HG02763 (cell line): ENCODE results near the gene RNF213.

Source experiments
- ATAC-seq: cut with Tn5 transposase; IDR thresholded peaks from one replicate; pipeline ENCODE4 v1.9.1; 2021; ENCODE audit warnings: mild to moderate bottlenecking, moderate library complexity; ENCODE audit not compliant: unreplicated experiment

RNF213 gene

DNA sequence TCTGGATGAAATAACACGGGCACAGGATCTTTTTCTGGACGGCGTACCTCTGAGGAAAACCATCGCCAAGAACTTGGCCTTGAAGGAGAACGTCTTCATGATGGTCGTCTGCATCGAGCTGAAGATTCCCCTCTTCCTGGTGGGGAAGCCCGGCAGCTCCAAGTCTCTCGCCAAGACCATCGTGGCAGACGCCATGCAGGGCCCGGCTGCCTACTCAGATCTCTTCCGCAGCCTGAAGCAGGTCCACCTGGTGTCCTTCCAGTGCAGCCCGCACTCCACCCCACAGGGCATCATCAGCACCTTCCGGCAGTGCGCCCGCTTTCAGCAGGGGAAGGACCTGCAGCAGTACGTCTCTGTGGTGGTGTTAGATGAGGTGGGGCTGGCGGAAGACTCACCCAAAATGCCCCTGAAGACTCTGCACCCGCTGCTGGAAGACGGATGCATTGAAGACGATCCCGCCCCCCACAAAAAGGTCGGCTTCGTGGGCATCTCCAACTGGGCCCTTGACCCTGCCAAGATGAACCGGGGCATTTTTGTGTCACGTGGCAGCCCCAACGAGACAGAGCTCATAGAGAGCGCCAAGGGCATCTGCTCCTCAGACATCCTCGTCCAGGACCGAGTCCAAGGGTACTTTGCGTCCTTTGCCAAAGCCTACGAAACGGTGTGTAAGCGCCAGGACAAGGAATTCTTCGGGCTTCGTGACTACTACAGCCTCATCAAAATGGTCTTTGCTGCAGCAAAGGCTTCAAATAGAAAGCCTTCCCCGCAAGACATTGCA lies 86.0 kb downstream of the RNF213 start:
- no peak for ATAC-seq

DNA sequence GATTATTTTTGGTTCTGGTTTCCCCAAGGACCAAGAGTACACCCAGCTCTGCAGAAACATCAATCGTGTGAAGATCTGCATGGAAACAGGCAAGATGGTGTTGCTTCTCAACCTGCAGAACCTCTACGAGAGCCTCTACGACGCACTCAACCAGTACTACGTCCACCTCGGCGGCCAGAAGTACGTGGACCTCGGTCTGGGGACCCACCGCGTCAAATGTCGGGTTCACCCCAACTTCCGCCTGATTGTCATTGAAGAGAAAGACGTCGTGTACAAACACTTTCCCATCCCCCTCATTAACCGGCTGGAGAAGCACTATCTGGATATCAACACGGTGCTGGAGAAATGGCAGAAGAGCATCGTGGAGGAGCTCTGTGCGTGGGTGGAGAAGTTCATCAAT lies 86.9 kb downstream of the RNF213 start:
- no peak for ATAC-seq

DNA sequence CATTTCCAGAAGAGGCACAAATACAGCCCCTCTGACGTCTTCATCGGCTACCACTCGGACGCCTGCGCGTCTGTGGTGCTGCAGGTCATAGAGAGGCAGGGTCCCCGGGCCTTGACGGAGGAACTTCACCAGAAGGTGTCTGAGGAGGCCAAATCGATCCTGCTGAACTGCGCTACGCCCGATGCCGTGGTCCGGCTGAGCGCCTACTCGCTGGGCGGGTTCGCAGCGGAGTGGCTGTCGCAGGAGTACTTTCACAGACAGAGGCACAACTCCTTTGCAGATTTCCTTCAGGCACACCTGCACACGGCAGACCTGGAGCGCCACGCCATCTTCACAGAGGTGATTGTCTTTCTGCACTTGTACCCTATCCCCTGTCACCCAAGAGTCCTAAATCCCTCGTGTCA lies 87.3 kb downstream of the RNF213 start:
- no peak for ATAC-seq

DNA sequence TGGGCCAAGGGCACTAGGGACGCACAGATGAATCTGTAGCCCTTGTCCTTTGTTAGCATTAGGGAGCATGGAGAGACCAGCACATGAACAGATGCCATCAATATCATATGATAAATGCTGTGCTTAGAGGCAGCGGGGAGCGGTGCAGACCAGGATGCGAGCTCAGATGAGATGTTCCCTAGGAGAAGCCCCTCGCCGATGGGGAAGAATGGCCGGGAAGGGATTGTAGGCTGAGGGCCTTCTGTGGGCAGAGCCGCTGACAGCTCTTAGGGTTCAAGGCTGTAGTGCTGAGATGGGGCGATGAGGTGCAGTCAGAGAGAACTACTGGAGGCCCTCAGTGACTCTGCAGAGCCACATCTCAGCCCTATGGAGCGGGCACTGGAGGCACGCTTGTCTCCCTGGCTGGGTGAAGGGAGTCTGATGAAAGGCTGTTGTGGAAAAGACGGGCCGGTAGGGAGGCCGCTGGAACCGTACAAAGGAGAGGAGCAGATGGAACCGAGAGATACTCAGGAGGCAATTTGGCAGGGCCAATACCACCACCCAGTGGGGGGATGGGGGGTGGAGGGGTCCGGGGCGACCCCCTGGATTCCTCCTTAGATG lies 88.0 kb downstream of the RNF213 start:
- no peak for ATAC-seq

DNA sequence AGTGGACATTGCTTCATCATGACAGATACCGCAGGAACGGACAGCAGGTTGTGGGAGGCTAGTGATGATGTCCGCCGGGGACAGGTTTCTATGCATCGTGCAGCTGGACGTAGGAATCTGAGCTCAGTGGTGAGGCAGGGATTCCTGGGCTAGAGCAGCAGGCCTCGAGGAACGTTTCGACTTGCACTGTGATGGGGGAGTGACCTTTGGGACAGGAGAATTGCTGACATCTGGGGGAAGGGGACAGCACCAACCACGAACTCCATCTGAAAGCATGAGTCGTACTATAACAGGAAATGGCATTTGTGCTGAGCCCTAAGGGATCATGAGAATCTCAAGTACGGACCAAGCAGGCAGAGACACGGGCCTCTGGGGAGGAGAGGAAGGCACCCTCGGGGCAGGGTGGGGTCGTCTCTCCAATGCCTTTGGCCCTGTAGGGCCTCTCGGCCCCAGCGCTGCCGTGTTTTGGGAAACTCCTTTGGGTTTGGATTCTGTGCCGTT lies 88.5 kb downstream of the RNF213 start:
- ATAC-seq = no peak

DNA sequence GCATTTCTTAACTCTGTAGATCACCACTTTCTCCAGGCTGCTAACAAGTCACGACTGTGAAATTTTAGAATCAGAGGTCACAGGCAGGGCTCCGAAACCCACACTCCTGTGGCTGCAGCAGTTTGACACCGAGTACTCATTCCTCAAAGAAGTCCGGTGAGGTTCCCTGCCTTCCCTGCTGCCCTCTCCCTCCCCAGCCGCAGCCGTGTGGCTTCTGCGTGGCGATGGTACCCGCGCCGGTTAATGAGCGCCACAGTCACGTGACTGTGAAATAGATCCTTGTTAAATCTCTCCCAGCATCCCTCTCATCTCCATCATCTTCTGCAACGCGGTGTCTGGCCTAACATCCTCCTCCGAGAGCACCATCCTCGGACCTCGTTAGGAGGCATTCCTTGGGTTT lies 89.1 kb downstream of the RNF213 start:
- ATAC-seq = no peak

DNA sequence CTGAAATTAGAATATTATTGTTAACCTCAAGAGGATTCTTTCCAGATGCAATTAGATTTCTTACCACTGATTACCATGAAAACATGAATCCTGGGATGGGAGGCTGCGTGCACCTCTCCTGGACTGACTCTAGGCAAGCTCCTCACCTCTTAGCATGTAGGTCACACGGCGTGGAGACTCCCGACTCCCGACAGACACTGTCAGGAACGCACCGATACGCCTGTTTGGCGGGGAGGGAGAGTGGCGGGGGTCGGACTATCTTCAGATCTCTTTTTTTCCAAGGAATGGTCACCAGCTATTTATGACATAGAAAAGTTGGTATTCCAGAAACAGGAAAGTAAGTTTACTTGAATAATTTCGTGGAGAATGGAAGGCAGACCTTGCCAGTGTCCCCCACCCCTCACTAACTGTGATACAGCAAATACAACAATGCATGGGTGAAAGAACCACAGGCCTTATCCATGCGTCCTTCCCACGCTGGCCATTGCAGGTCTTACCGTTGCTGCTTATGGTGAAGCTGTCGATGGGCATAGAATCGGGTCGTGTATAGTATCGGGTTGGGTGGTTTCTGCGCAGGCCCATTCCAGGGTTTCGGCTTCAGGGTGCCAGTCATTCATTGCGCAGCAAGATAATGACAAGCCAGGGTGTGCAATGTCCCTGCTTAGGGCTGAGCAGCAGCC lies 91.7 kb downstream of the RNF213 start:
- ATAC-seq = no peak

DNA sequence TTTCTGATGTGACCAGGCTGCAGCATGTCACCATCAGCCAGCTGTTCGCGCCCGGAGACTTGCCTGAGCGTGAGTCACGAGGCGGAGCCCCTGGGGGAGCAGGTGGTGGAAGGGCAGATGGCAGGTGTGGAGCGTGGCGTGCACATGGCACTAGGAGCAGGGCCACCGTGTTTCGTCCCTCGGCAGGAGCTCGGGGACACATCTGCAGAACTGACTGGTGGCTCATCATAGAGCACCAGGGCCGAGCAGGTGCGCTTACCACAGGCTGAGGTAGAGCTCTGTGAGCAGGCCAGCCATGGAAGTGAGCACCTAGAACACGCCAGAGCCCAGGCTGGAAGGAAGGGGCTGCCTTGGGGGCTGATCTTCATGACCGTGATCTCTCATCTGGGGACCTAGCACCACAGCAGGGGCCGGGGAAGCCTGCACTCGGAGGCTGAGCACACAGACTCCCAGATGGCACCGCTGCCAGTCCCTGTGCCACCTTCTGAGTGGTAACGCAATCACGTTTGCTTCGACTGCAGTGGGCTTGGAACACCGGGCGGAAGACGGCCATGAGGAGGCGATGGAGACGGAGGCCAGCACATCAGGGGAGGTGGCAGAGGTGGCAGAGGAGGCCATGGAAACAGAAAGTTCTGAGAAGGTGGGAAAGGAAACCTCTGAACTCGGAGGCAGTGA lies 92.5 kb downstream of the RNF213 start:
- no peak for ATAC-seq

DNA sequence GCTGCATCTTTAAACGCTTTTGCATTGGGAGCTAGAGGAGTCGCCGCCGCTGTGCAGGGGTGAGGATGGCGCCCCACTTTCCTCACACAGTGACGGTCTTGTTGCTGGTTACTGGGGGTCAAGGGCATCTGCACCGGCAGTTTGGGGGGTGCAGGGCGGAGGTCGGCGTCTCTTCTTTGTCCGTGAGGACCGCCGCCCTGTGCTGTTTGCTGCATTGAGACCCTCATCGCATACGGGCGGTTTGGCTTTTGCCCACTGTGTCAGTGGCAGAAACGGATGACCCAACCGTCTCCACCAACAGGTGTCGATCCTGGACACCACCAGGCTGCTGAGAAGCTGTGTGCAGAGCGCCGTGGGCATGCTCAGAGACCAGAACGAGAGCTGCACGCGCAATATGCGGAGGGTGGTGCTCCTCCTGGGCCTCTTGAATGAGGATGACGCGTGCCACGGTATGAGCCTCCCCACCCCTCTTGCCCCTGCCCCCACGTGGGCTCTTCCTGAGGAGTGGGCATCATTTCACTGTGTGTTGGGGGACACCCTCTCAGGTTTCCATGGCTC lies 93.1 kb downstream of the RNF213 start:
- ATAC-seq = no peak

DNA sequence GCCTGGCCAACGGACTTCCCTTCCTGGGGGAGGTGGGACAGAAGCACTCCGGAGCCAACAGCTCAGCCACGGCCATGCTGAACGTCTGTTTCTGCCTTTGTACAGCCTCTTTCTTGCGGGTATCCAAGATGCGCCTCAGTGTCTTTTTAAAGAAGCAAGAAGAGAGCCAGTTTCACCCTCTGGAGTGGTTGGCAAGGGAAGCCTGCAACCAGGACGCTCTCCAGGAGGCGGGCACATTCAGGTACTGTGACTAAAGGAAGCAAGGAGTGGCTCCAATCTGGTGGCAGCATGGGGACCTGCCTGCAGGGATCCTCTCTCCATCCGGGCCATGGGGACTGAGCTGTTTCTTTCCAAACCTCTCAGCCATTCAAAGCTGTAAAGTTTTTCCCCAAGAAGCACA lies 93.7 kb downstream of the RNF213 start:
- ATAC-seq = no peak

DNA sequence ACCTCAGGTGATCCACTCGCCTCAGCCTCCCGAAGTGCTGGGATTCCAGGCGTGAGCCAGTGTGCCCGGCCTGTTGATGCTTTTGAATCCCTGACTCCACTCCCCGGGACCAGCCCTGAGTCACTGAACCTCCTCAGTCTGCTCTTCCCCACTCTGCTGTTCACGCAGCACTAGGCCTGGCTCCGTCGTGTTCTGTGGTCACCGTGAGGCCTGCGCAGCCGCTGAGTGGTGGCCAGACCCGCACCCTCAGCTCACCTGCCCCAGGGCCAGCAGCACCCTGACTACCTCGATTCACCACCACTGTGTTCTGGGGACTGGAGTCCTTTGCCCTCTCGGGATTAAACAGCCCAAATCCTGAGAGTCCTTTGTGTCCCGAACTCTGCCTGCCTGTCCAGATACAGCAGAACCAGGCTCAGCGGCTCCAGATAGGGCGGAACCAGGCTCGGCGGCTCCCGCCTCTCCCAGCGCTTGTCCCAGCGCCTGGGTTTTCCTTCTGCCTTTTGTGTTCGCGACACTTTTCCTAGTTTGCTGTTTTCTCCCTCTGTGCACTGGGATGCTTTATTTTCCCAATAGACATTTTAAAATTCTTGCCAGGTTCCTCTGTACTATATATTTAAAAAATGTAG lies 95.7 kb downstream of the RNF213 start:
- no peak for ATAC-seq

DNA sequence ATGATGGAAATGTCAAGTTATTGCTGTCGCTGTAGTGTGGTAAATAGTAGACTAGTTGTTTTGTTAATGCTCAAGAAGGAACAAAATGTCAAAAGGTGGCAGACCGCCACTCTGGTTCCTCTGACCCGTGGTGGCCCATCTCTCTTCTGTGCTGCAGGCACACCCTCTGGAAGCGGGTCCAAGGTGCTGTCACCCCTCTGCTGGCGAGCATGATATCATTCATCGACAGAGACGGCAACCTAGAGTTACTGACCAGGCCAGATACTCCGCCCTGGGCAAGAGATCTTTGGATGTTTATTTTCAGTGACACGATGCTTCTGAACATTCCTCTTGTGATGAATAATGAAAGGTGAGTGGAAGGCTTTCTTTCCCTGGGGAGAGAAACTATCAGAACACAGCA lies 97.5 kb downstream of the RNF213 start:
- no peak for ATAC-seq

DNA sequence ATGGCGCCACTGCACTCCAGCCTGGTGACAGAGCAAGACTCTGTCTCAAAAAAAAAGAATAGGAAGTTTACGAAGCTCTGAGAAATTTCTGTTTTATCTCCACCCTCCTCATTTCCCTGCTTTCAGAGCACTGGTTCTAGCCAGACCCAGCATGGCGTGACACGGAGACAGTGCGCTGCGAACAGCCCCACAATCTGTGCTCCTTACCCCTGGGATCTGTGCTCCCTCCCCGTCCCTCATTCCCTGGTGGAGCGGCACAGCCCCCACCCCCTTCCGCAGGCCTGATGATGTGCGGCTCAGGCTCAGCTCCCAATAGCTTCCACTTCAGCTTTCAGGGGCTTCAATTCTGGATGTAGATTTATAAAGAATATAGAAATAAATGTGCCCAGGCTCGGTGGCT lies 98.2 kb downstream of the RNF213 start:
- no peak for ATAC-seq

DNA sequence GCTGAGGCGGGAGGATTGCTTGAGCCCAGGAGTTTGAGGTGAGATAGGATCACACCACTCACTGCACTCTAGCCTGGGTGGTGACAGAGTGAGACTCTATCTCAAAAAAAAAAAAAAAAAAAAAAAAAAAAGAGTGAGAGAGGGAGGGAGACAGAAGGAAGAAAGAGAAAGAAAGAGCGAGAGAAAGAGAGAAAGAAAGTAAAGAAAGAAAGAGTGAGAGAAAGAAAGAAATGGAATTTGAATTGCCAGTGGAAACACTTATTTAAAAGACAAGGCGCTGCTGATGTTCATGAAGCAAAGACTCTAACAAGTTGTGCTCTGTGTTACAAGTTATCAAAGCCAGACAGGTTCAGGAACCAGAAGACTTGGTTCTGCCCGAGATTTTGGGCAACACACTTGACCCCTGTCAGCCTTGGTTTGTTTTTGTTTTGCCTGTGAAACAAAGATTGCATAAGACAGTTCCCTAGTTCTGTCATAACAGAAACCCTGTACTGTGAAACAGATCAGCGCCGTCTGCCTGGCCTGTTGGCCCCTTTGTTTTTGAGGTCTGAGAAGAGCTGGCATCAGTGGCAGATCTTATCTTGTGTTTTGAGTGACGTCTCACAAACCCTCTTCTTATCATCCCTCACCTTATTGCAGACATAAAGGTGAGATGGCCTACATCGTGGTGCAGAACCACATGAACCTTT lies 98.9 kb downstream of the RNF213 start:
- no peak for ATAC-seq

DNA sequence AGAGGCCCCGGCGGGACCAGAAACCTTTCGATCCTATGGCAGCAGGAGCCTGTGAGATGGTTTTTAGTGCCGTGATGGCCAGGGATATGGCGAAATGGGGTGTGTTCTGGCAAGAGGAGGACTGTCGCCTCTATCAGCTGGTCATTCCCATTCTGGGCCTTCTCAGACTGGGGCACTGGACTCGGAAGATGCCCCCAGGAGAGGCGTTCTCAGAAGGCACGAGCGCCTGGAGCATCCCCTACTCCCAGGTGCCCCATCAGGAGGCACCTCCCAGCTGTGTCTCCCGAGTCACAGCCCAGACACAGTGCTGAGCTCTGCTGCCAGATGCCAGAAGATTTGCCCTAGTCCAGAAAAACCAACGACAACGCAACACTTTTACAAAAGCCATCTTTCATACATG lies 99.7 kb downstream of the RNF213 start:
- no peak for ATAC-seq

DNA sequence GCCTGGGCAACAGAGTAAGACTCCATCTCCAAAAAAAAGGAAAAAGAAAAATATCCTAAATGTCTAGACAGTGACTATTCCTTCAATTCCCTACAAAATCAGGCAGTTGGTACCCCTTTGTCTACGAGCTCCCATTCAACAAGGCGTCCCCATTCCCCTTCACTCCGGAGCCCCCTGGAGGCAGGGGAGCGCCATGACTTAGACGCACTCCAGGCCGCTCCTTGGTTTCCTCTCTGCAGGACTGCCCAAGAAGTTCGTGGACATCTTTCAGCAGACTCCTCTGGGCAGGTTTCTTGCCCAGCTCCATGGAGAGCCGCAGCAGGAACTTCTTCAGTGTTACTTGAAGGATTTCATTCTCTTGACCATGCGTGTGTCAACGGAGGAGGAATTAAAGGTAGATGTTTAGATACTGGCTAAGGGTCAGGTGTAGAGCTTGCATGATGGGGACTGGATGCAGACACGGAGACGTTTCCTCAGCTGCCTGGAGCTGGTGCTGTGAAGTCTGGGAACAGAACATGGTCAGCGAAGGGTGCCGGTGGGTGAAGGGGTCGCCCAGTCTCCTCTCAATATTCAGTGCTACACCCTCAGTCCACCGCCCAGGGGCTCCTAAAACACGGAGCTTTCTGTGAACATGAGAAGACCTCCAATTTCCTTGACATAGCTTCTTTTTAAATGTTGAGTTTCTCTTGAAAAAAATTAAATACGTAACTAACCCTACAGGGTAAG lies 101.0 kb downstream of the RNF213 start:
- no peak for ATAC-seq

DNA sequence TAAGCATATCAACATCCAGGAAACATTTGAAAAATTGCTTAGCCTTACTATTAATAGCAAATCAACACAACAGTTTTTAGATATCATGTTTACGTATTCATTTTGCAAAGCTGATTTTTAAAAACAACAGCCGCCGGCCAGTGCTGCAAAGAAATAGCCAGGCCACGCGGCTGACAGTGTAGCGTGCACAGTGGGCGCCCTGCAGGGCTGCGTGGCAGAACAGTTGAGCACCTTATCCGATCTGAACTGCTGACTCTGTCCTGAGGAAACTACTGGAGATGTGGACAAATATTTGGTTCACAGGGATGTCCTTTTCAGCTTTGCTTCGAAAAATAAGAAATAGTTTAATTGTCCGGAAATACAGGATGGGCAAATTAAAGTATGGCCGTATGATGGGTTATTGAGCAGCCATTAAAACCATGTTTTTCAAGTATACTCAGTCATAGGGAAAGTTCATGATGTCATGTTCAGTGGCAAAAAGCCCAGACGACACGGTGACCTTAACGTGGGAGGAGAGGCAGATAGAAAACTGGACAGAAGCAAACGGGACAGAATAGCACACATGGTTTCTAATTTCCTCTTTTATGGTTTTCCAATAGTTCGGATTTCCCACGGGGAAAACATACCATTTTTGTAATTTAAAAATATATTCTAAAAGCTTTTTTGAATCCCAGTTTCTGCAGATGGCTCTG lies 101.9 kb downstream of the RNF213 start:
- no peak for ATAC-seq

DNA sequence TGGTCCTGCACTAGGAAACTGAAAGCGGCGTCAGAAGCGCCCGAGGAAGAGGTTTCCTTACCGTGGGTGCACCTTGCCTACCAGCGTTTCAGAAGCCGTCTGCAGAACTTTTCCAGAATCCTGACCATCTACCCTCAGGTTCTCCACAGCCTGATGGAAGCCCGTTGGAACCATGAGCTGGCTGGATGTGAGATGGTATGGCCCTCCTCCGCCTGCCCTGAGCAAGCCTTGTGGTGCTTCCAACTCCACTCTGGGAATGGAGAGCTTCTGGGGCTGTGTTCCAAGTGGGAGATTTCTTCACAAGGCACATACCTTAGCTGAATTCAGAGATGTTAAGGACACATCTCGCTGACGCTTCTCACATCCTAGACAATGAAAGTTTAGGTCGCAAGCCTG lies 102.5 kb downstream of the RNF213 start:
- ATAC-seq = no peak

DNA sequence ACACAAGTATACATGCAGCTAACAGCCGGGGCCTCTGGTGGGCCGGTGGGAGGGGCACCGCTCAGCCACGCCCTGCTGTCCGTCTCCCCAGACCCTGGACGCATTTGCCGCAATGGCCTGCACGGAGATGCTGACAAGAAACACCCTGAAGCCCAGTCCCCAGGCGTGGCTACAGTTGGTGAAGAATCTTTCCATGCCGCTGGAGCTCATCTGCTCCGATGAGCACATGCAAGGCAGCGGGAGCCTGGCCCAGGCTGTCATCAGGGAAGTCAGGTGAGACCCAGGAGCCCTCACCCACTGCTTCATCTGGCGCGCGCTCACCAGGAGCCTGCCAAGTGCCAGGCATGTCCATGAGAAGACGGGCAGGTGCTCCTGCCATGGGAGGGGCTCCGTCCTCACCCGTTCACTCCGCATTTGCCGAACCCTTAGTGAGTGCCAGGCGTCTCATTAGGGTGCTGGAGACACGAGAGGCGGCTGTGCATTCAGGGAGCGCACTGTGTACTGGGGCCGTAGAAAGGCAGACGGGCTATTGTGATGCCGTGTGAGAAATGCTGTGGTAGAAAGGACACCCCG lies 103.0 kb downstream of the RNF213 start:
- no peak for ATAC-seq
